ENCODE data around the gene SOX5. TPM values are rescaled to one million over a fixed set of nuclear protein-coding genes. Genes with fewer than 3 reads are reported as not detected.

The SOX5 gene
- total and polyA plus RNA-seq, 9 of the 15 experiments (the other 6 are each of a cell fraction or from before 2014, with no cell fraction given), result 8.3 to 16.5 (median 11.9) TPM

- TF ChIP-seq ZNF639 (CRISPR knock-in tag; conservative IDR thresholded peaks at IDR 0.05 in 1 of 2, IDR thresholded peaks at IDR 0.05 in 1 of 2), result 0 out of 4 replicates have a peak, but pooled peaks of 1 of the 2 experiments have one; percentile 0
- TF ChIP-seq HDAC3 (IDR thresholded peaks at IDR 0.05; ENCODE audit: borderline replicate concordance, partially characterized antibody), result no peak
- peak; percentile 7; the same call in 1 of the 2 replicates for TF ChIP-seq DMBX1 (CRISPR knock-in tag; IDR thresholded peaks at IDR 0.05; ENCODE audit: borderline replicate concordance)
- peak; percentile 51 for ATAC-seq
- CTCF ChIA-PET (ENCODE audit: low intra/inter-chr PET ratio), result no interaction called here
- Histone ChIP-seq H3K4me1 (replicated peaks in 1 of 2; ENCODE audit: control insufficient read depth in 2 of 2, insufficient read depth in 2 of 2, low read length in 2 of 2) (peaks cover 3 to 28% of the 10 kb centered on the region in 2 experiments; a peak in 4 of 5 replicates), H3K9me3 (replicated peaks; ENCODE audit: control insufficient read depth, insufficient read depth, low read depth, low read length) (peaks cover 2% of the 10 kb centered on the region; the same call in 1 of the 2 replicates), H3K4me2 (ENCODE audit: insufficient read depth, low read length) (peak overlapping the region; percentile 37), H3K27me3 (ENCODE audit: control insufficient read depth in 2 of 2, insufficient read depth in 2 of 2, low read length in 2 of 2) (no peaks in the 10 kb centered on the region), H2AFZ (ENCODE audit: low read depth, low read length) (peak overlapping the region; percentile 83), H3K9ac (ENCODE audit: insufficient read depth in 1 of 2, low read depth in 2 of 2, low read length in 2 of 2) (no peak overlapping the region), H4K20me1 (replicated peaks; ENCODE audit: control insufficient read depth, insufficient read depth, low read length) (no peaks in the 10 kb centered on the region), H3K36me3 (ENCODE audit: control insufficient read depth, insufficient read depth, low read length) (no peaks in the 10 kb centered on the region; the same call in 2 of the 3 replicates), H3K4me3 (no peak overlapping the region), H3K27ac (ENCODE audit: extremely low read depth, low read depth, low read length) (peak overlapping the region; percentile 57), H3K79me2 (ENCODE audit: control insufficient read depth, insufficient read depth, low read length) (no peaks in the 10 kb centered on the region), H3K9me1 (ENCODE audit: control insufficient read depth, insufficient read depth, low read length) (no peaks in the 10 kb centered on the region)
- FAIRE-seq, result no peak
- DNase-seq (ENCODE audit: extremely low read depth in 1 of 4, low spot score in 3 of 4), result peak in 1 of 4 experiments; percentile 33
- intact Hi-C loops (cut with micrococcal nuclease), result loop anchor here (10.0 kb wide), 1 partner anchor 56 kb away; no protein-coding TSS in a partner anchor
- in situ Hi-C loops (cut with MboI), result no loop called here
- 60% methylated on average over 3 of the region's 3 CpGs for WGBS (ENCODE audit: insufficient coverage, low coverage, missing lambda C conversion rate)
- POLR2A ChIA-PET, result interaction anchor here (1.5 to 1.8 kb wide), 3 partner anchors 9 to 10 kb away, joined by 3 to 5 read pairs (median 4); no protein-coding TSS in a partner anchor
- BruUV-seq (replicated peaks), result no TSS peak
Observed at GRCh38 chr12:23731035-23731434, 218.4 kb downstream of the SOX5 start.
